ENCODE measurements around the gene OMA1.
A peak's percentile ranks its signal among the peaks of the same experiment; 100 is the strongest.
"Not testable (repeated sequence)": the region's sequence is repeated elsewhere in the genome, so short reads cannot be mapped to it uniquely, and the experiment has no call there.

OMA1 gene

GRCh38 chr1:58546520-58547308 lies at the start of gene OMA1:
OMA1 (minus strand) TSS chr1:58546726; CDS start chr1:58539294, 7,432 bp downstream.
- DNase-seq = peak; percentile 98

- no peak for DNase-seq
Observed at GRCh38 chr1:58594546-58594945, 48.0 kb upstream of the OMA1 start.

GRCh38 chr1:58592522-58593134 lies 46.1 kb upstream of the OMA1 start:
- no peak for DNase-seq

GRCh38 chr1:58591806-58592205 lies 45.3 kb upstream of the OMA1 start:
- no peak for DNase-seq

- no peak for DNase-seq
Observed at GRCh38 chr1:58590019-58590418, 43.5 kb upstream of the OMA1 start.

GRCh38 chr1:58588396-58588795 lies 41.9 kb upstream of the OMA1 start:
- DNase-seq = no peak

- no peak for DNase-seq
Observed at GRCh38 chr1:58587667-58588066, 41.1 kb upstream of the OMA1 start.

GRCh38 chr1:58586271-58586670 lies 39.7 kb upstream of the OMA1 start:
- DNase-seq = no peak

- no peak for DNase-seq
Observed at GRCh38 chr1:58585581-58586151, 39.1 kb upstream of the OMA1 start.

GRCh38 chr1:58585166-58585565 lies 38.6 kb upstream of the OMA1 start:
- no peak for DNase-seq

GRCh38 chr1:58584082-58584895 lies 37.8 kb upstream of the OMA1 start:
- DNase-seq = no peak

- no peak for DNase-seq
Observed at GRCh38 chr1:58583496-58583895, 37.0 kb upstream of the OMA1 start.

- not testable (repeated sequence) for DNase-seq
Observed at GRCh38 chr1:58582143-58582542, 35.6 kb upstream of the OMA1 start.

- no peak for DNase-seq
Observed at GRCh38 chr1:58581641-58582040, 35.1 kb upstream of the OMA1 start.

GRCh38 chr1:58580186-58580585 lies 33.7 kb upstream of the OMA1 start:
- DNase-seq = no peak

GRCh38 chr1:58577654-58578030 lies 31.1 kb upstream of the OMA1 start:
- DNase-seq = no peak

GRCh38 chr1:58576727-58577653 lies 30.5 kb upstream of the OMA1 start, which contains the start of gene TACSTD2:
TACSTD2 (minus strand) TSS chr1:58577252; CDS start chr1:58577156, 96 bp downstream.
- DNase-seq = peak; percentile 86

GRCh38 chr1:58576325-58576726 lies 29.8 kb upstream of the OMA1 start:
- DNase-seq = no peak

GRCh38 chr1:58575551-58576324 lies 29.2 kb upstream of the OMA1 start:
- DNase-seq = no peak

- DNase-seq = no peak
Observed at GRCh38 chr1:58574816-58575215, 28.3 kb upstream of the OMA1 start.
